SU-DHL-6 (cell line): ENCODE measurements around the gene SRRM1.

Source experiments
- H2AFZ ChIP-seq: fragments of 200-600 bp; sonication (generic); 2 replicates; pipeline ENCODE4 v1.6.1; 2014; ENCODE audit warnings: low read depth, mild to moderate bottlenecking, moderate library complexity, mixed read lengths, antibody characterized with exemption, low read length; ENCODE audit not compliant: severe bottlenecking
- H3F3A ChIP-seq: fragments of 200-600 bp; shearing (Covaris generic); 2 replicates; pipeline ENCODE4 v1.6.0; 2016; ENCODE audit warnings: antibody characterized with exemption, mild to moderate bottlenecking; ENCODE audit not compliant: insufficient read depth
- H3K27ac ChIP-seq: fragments of 200-600 bp; sonication (generic); 2 replicates; pipeline ENCODE4 v1.5.1; 2016; ENCODE audit warnings: low read depth, mild to moderate bottlenecking, low read length, moderate library complexity, mixed read lengths
- H3K27me3 ChIP-seq: fragments of 200-600 bp; sonication (generic), shearing (Covaris generic); 2 replicates; pipeline ENCODE4 v1.6.0; 2014; ENCODE audit warnings: mild to moderate bottlenecking, low read length
- H3K36me3 ChIP-seq: fragments of 200-600 bp; sonication (generic); 2 replicates; pipeline ENCODE4 v1.6.1; 2014; ENCODE audit warnings: mild to moderate bottlenecking, low read length, mixed read lengths
- H3K4me2 ChIP-seq: fragments of 300-600, 200-600 bp; shearing (Covaris generic), sonication (generic); 2 replicates; pipeline ENCODE4 v1.6.0; 2014; ENCODE audit warnings: low read length, low read depth, mild to moderate bottlenecking; ENCODE audit not compliant: poor library complexity, severe bottlenecking
- H3K4me3 ChIP-seq: fragments of 200-600 bp; sonication (generic); 2 replicates; pipeline ENCODE4 v1.5.1; 2014; ENCODE audit warnings: antibody characterized with exemption, low read length, mild to moderate bottlenecking, mixed read lengths; ENCODE audit not compliant: insufficient read depth, poor library complexity, severe bottlenecking
- H3K79me2 ChIP-seq: fragments of 200-600 bp; sonication (generic); 2 replicates; pipeline ENCODE4 v1.6.1; 2014; ENCODE audit warnings: mild to moderate bottlenecking, low read length, moderate library complexity; ENCODE audit not compliant: insufficient read depth
- H3K9ac ChIP-seq: fragments of 200-600 bp; sonication (generic); 2 replicates; pipeline ENCODE4 v1.7.0; 2014; ENCODE audit warnings: mild to moderate bottlenecking, low read length
- H3K9me2 ChIP-seq: fragments of 200-600 bp; sonication (generic); replicated peaks from 2 replicates; pipeline ENCODE4 v1.6.1; 2014; ENCODE audit warnings: low read length; ENCODE audit not compliant: insufficient read depth
- H3K9me3 ChIP-seq: fragments of 200-600 bp; sonication (generic); 2 replicates; pipeline ENCODE4 v1.6.1; 2014; ENCODE audit warnings: low read length, mixed read lengths; ENCODE audit not compliant: insufficient read depth
- H4K20me1 ChIP-seq: fragments of 200-600 bp; sonication (generic); 2 replicates; pipeline ENCODE4 v1.6.1; 2014; ENCODE audit warnings: low read depth, mild to moderate bottlenecking, antibody characterized with exemption, low read length, moderate library complexity, mixed read lengths
- EZH2phosphoT487 ChIP-seq: fragments of 200-600 bp; sonication (generic), shearing (Covaris generic); conservative IDR thresholded peaks from 2 replicates; pipeline ENCODE4 v1.6.1; 2018; ENCODE audit warnings: mild to moderate bottlenecking, antibody characterized with exemption, low read length, moderate library complexity, mixed read lengths
- TF ChIP-seq, protein P1 (sequence below): fragments of 200-600 bp; sonication (generic); IDR thresholded peaks from one replicate; pipeline ENCODE4 v1.5.1; 2017; ENCODE audit warnings: antibody characterized with exemption, mild to moderate bottlenecking, low read length, moderate library complexity; ENCODE audit not compliant: insufficient read depth, poor library complexity, severe bottlenecking

SRRM1 gene

DNA sequence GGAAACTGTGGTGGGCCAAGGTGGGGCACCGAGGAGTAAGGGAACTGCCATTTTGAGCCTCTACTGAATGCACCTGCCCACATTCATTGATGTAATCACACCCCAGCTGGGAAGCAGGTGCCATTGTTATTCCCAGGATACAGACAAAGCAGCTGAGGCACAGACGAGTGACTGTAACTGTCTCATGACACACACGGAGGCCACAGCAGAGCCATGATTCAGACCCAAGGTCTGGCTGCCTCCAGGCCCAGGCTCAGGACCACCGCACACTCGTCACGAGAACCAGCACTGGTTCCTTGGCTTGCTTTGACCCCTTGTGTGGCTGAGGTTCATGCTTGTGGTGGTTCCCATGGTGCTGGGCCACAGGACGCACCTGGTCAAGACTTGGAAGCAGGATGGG lies 56.5 kb downstream of the SRRM1 start:
- H3K4me3 ChIP-seq, result no peak overlapping the region
- TF ChIP-seq EZH2phosphoT487, result no peak
- TF ChIP-seq, protein P1, sequence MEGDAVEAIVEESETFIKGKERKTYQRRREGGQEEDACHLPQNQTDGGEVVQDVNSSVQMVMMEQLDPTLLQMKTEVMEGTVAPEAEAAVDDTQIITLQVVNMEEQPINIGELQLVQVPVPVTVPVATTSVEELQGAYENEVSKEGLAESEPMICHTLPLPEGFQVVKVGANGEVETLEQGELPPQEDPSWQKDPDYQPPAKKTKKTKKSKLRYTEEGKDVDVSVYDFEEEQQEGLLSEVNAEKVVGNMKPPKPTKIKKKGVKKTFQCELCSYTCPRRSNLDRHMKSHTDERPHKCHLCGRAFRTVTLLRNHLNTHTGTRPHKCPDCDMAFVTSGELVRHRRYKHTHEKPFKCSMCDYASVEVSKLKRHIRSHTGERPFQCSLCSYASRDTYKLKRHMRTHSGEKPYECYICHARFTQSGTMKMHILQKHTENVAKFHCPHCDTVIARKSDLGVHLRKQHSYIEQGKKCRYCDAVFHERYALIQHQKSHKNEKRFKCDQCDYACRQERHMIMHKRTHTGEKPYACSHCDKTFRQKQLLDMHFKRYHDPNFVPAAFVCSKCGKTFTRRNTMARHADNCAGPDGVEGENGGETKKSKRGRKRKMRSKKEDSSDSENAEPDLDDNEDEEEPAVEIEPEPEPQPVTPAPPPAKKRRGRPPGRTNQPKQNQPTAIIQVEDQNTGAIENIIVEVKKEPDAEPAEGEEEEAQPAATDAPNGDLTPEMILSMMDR, result no peak
- H3K9me3 ChIP-seq, result no peaks in the 10 kb centered on the region
- H2AFZ ChIP-seq, result no peak overlapping the region
- H3K4me2 ChIP-seq, result no peak overlapping the region
- H3K9ac ChIP-seq, result no peak overlapping the region
- H3F3A ChIP-seq, result no peaks in the 10 kb centered on the region
- H4K20me1 ChIP-seq, result no peaks in the 10 kb centered on the region
- H3K9me2 ChIP-seq, result no peaks in the 10 kb centered on the region
- H3K79me2 ChIP-seq, result no peaks in the 10 kb centered on the region
- H3K27ac ChIP-seq, result no peak overlapping the region
- H3K36me3 ChIP-seq, result no peaks in the 10 kb centered on the region
- no peaks in the 10 kb centered on the region for H3K27me3 ChIP-seq

DNA sequence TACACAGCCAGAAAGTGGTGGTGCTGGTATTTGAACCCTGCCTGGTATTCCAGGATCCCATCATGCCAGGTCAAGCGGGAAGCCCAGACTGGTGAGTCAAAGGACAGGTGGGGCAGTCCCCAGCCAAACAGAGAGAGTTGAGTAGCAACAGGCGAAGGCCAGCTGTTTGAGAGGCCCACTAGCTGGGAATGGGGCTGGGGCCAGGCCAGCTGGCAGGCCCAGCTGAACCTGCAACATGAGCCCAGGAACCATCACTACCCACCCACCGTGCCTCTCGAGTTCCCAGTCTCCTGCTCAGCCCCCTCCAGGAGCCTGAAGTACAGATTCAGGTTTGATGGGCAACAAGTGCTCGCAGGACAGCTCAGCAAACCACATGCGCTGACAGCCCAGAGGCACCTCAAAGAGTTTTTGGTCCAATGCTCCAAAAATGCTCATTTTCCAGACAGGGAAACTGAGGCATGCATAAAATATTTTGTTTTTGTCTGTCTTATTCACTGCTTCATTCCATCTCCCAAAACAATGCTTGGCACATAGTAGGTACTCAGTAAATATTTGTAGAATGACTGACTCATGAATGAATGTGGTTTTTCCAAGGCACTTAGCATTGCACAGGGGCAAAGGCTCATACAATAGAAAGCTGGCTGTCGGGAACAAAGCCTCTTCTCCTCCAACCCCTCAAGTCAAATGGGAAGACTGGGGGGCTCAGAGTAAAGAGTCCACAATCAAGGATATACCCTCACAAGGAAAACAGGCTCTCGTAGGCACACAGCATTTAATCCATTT lies 59.6 kb downstream of the SRRM1 start:
- Histone ChIP-seq H3K79me2 (no peaks in the 10 kb centered on the region), H3K27me3 (no peaks in the 10 kb centered on the region), H3K9ac (no peak overlapping the region), H3K9me2 (no peaks in the 10 kb centered on the region), H4K20me1 (no peaks in the 10 kb centered on the region), H3K27ac (no peak overlapping the region), H3K4me3 (no peak overlapping the region), H3F3A (no peaks in the 10 kb centered on the region), H3K9me3 (no peaks in the 10 kb centered on the region), H3K4me2 (no peak overlapping the region), H2AFZ (no peak overlapping the region), H3K36me3 (no peaks in the 10 kb centered on the region)
- TF ChIP-seq EZH2phosphoT487, result no peak
- TF ChIP-seq, protein P1, result no peak

DNA sequence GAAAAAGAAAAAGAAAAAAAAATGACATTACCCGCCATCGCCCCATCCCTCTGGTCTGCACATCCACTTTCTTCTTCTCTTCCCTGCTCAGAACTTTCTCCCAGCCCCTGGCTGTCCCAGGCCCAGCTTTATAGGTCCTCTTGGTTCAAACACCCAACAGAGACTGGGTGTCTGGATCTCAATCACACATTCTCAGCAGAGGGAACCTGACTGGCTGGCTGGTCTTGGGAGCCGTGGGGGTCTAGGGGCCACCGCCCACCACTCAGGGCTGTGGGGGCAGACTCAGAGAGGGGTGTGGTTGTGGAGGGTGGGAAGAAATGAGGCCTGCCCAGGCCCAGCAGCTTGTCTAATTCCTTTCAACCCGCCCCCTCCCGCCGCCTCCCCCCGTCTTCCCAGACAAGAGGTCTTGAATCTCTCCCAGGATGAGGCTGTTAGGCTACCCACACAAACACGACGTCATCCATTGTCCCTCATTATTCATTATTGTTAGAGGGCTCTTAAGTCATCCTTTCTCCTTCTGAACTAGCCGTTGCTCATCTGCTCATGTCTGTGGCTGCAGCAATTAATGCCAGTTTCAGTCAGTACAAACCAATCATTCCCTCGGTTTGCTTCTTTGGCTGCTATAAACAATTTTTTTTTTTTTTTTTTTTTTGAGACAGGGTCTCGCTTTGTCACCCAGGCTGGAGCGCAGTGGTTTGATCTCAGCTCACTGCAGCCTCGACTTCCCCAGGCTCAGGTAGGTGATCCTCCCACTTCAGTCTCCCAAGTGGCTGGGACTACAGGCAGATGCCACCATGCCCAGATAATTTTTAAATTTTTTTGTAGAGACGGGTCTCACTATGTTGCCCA lies 61.5 kb downstream of the SRRM1 start:
- Histone ChIP-seq H3K9me2 (no peaks in the 10 kb centered on the region), H3K9me3 (no peaks in the 10 kb centered on the region), H3K4me3 (no peak overlapping the region), H3K27me3 (no peaks in the 10 kb centered on the region), H4K20me1 (no peaks in the 10 kb centered on the region), H2AFZ (no peak overlapping the region), H3K4me2 (no peak overlapping the region), H3K79me2 (no peaks in the 10 kb centered on the region), H3F3A (no peaks in the 10 kb centered on the region), H3K27ac (no peak overlapping the region), H3K9ac (no peak overlapping the region), H3K36me3 (no peaks in the 10 kb centered on the region)
- TF ChIP-seq, protein P1, result no peak
- TF ChIP-seq EZH2phosphoT487, result no peak
